ENCODE results near the gene SLC26A11. TPM values are rescaled to one million over a fixed set of nuclear protein-coding genes. Genes with fewer than 3 reads are reported as not detected.

SLC26A11 gene
- total and polyA plus RNA-seq, 7 donors: 2.2 to 5.1 (median 3.2) TPM

DNA sequence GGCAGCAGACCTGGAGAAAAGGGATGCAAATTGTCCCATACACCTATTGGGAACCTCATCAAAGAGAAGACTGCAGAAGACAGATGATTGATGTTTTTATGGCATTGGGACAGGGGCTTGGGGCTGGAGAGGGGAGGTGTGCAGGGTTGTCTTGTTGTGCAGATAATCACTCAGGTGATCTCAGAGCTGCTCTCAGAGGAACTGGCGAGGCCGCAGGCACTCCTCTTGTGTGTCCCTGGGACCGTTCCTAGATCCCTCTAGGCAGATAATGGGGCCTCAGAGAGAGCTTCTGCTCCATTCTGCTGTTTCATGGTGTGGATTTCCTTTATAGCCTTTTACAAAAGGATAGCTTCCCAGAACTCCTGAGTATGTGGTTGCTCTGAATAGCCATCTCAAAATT is 42.1 kb downstream of the SLC26A11 start:
- TF ChIP-seq, protein P1, sequence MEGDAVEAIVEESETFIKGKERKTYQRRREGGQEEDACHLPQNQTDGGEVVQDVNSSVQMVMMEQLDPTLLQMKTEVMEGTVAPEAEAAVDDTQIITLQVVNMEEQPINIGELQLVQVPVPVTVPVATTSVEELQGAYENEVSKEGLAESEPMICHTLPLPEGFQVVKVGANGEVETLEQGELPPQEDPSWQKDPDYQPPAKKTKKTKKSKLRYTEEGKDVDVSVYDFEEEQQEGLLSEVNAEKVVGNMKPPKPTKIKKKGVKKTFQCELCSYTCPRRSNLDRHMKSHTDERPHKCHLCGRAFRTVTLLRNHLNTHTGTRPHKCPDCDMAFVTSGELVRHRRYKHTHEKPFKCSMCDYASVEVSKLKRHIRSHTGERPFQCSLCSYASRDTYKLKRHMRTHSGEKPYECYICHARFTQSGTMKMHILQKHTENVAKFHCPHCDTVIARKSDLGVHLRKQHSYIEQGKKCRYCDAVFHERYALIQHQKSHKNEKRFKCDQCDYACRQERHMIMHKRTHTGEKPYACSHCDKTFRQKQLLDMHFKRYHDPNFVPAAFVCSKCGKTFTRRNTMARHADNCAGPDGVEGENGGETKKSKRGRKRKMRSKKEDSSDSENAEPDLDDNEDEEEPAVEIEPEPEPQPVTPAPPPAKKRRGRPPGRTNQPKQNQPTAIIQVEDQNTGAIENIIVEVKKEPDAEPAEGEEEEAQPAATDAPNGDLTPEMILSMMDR (IDR thresholded peaks at IDR 0.05): no peak
- peaks cover 0 to 27% of the 10 kb centered on the region in 2 donors for H3K36me3 ChIP-seq (ENCODE audit: insufficient read depth in 1 of 2, low read depth in 1 of 2)
- intact Hi-C loops (cut with DNase I): loop anchor here (5.0 kb wide), 2 partner anchors 45 to 110 kb away; no protein-coding TSS in a partner anchor
- H3K4me3 ChIP-seq: peak overlapping the region; percentile 96
- WGBS, 3 donors: 54 to 73% (median 60%) methylated on average over 3 of the region's 3 CpGs
- no peaks in the 10 kb centered on the region for H3K9me3 ChIP-seq
- ATAC-seq (no peak), DNase-seq (no peak)
- no peaks in the 10 kb centered on the region for H3K27me3 ChIP-seq (ENCODE audit: insufficient read depth in 3 of 3, low read length in 2 of 3)
- peaks cover 29% of the 10 kb centered on the region for H3K4me1 ChIP-seq
- H3K27ac ChIP-seq: peak overlapping the region; percentile 95

- peaks cover 29% of the 10 kb centered on the region for H3K4me1 ChIP-seq
- no peak for ATAC-seq
Observed at GRCh38 chr17:80262775-80263244, 42.6 kb downstream of the SLC26A11 start.

DNA sequence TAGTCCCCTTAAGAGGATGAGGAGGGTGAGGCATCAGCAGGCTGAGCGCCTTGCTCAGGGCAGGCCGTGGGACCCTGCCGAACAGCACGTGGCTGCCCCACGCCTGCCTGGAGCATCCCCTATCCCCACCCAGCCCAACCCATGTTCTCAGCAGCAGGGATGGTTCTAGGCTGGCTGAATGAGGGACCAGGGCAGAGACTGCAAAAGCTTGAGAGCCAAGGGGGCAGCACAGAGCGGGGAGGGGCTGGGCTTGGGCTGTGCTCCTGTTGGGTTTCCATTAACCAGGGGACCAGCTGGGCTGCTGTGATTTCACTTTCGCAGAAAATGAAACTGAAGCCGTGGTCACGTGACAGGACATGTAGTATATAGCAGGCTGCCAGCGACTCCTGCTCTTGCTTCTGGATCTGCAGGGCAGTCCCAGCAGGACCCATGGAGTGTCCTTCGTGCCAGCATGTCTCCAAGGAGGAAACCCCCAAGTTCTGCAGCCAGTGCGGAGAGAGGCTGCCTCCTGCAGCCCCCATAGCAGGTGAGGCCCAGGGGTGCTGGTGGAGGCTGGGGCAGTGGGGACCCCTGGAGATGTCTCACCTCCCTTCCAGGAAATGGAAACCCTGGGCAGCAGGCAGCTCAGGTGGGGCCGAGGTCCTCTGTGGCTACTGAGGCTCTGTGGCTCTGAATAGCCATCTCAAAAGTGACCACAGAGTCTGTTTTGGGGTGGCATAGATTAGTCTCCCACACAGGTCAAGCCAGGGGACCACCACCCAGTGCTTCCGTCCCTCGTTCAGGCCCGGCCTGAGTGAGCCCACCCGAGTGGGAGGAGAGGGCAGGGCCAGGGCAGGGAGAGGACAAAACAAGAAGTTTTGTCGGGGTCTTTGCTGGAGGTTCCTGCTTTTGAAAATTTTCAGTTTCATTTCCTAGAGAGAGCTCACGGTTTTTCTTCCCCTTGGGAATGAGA is 43.3 kb downstream of the SLC26A11 start:
- ATAC-seq (peak; percentile 54 to 72 (median 62)), DNase-seq (peak; percentile 78 to 88)
- Histone ChIP-seq H3K4me3 (peak overlapping the region; percentile 96), H3K36me3 (ENCODE audit: insufficient read depth in 1 of 2, low read depth in 1 of 2) (peaks cover 0 to 38% of the 10 kb centered on the region in 2 donors), H3K27ac (peak overlapping the region; percentile 95), H3K4me1 (peaks cover 29% of the 10 kb centered on the region), H3K9me3 (no peaks in the 10 kb centered on the region), H3K27me3 (ENCODE audit: insufficient read depth in 3 of 3, low read length in 2 of 3) (no peaks in the 10 kb centered on the region)
- intact Hi-C loops (cut with DNase I): loop anchor here (5.0 kb wide), 2 partner anchors 46 to 111 kb away; no protein-coding TSS in a partner anchor
- TF ChIP-seq, protein P1 (IDR thresholded peaks at IDR 0.05): peak; percentile 7
- 18 to 24% (median 23%) methylated on average over 19 of the region's 19 CpGs for WGBS, 3 donors

More at GRCh38 chr17:80262775-80263244, 42.6 kb downstream of the SLC26A11 start:
- TF ChIP-seq, protein P1 (IDR thresholded peaks at IDR 0.05): no peak
- no peaks in the 10 kb centered on the region for H3K27me3 ChIP-seq (ENCODE audit: insufficient read depth in 3 of 3, low read length in 2 of 3)
- DNase-seq: no peak
- peak overlapping the region; percentile 96 for H3K4me3 ChIP-seq
- peaks cover 0 to 32% of the 10 kb centered on the region in 2 donors for H3K36me3 ChIP-seq (ENCODE audit: insufficient read depth in 1 of 2, low read depth in 1 of 2)
- intact Hi-C loops (cut with DNase I): loop anchor here (5.0 kb wide), 2 partner anchors 46 to 111 kb away; no protein-coding TSS in a partner anchor
- 33 to 64% (median 48%) methylated on average over 8 of the region's 8 CpGs for WGBS, 3 donors
- no peaks in the 10 kb centered on the region for H3K9me3 ChIP-seq
- H3K27ac ChIP-seq: peak overlapping the region; percentile 95

DNA sequence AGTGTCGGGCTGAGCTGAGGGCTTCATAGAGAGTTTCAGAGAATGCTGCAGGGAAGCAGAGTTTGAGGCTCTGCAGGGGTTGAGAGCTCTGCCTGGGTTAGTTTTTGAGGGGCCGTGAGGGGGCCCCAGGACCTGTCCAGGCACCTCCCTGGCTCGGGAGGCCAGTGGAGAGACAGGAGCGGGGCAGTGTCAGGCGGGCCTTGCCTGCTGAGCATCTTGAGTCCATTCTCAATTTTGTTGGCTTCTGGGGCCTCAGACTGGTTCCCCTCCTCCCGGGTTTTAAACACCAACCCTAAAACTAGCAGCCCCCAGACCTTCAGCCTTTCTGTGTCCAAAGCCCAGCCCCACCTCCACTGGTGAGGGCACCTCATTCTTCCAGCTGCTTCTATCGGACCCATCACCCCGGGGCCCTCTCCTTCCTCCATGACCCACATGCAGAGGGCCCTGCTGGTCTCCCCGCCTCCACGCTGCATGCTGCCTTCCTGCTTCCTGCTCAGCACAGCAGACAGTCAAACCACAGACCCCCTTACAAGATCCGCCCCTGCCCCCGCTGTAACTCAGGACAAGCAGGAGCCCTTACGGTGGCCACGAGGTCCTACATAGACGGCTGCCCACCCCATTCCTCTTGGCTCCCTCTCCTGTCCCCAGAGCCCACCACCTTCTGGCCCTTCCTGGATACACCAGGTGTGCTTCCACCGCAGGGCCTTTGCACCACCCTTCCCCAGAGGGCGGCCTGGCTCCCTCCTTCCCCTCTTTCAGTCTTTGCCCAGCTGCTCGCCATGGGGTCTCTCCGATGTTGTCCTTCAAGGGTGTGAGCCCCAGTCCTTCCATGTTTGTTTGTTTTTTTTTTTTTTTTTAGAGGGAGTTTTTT is 44.2 kb downstream of the SLC26A11 start:
- WGBS, 3 donors: 76 to 79% (median 78%) methylated on average over 19 of the region's 19 CpGs
- H3K4me3 ChIP-seq: peak overlapping the region; percentile 96
- no peak overlapping the region for H3K27ac ChIP-seq
- TF ChIP-seq, protein P1 (IDR thresholded peaks at IDR 0.05): no peak
- intact Hi-C loops (cut with DNase I): loop anchor here (5.0 kb wide), 2 partner anchors 47 to 112 kb away; no protein-coding TSS in a partner anchor
- H3K4me1 ChIP-seq: peaks cover 29% of the 10 kb centered on the region
- H3K9me3 ChIP-seq: no peaks in the 10 kb centered on the region
- peaks cover 0 to 45% of the 10 kb centered on the region in 2 donors for H3K36me3 ChIP-seq (ENCODE audit: insufficient read depth in 1 of 2, low read depth in 1 of 2)
- no peaks in the 10 kb centered on the region for H3K27me3 ChIP-seq (ENCODE audit: insufficient read depth in 3 of 3, low read length in 2 of 3)
- DNase-seq: peak in 1 of 2 donors; percentile 57
- no peak for ATAC-seq
